Lung (tissue), 12 donors: ENCODE results near the gene KRTAP9-1. TPM values are rescaled to one million over a fixed set of nuclear protein-coding genes. Genes with fewer than 3 reads are reported as not detected.

ENCODE experiments used
- ATAC-seq: fragments of 200-7000 bp; cut with Tn5 transposase; one replicate; pipeline ENCODE4 v1.9.1; 2020; ENCODE audit warnings: moderate number of reproducible peaks; ENCODE audit not compliant: insufficient read depth, low FRiP score
- DNase-seq, 3 donors: peaks; one replicate each; pipeline ENCODE4 v3.0.0-alpha.2; 2013 to 2017
- H3K27ac ChIP-seq, 2 donors: one replicate each; pipeline ENCODE4 v1.5.1; 2013; ENCODE audit warnings: mild to moderate bottlenecking in 2 of 2, moderate library complexity in 2 of 2, control low read depth in 1 of 2, inconsistent platforms in 1 of 2, low read depth in 1 of 2, low read length in 1 of 2
- H3K27me3 ChIP-seq, 3 donors: one replicate each; pipeline ENCODE4 v1.5.1; 2013; ENCODE audit warnings: low read length in 2 of 3; ENCODE audit not compliant: control insufficient read depth in 3 of 3, insufficient read depth in 3 of 3
- H3K36me3 ChIP-seq, 4 donors: one replicate each; pipeline ENCODE4 v1.5.1; 2013; ENCODE audit warnings: low read length in 4 of 4, mild to moderate bottlenecking in 1 of 4, moderate library complexity in 1 of 4; ENCODE audit not compliant: control insufficient read depth in 4 of 4, insufficient read depth in 4 of 4
- H3K4me1 ChIP-seq, 5 donors: one replicate each; pipeline ENCODE4 v1.5.1; 2013; ENCODE audit warnings: low read length in 5 of 5, mild to moderate bottlenecking in 2 of 5, moderate library complexity in 1 of 5; ENCODE audit not compliant: control insufficient read depth in 5 of 5, insufficient read depth in 5 of 5
- H3K4me3 ChIP-seq: one replicate; pipeline ENCODE4 v1.5.1; 2013; ENCODE audit warnings: mild to moderate bottlenecking, control low read depth, moderate library complexity
- H3K9ac ChIP-seq, 2 donors: one replicate each; pipeline ENCODE4 v1.5.1; 2013; ENCODE audit warnings: low read length in 2 of 2, control low read depth in 1 of 2; ENCODE audit not compliant: insufficient read depth in 1 of 2
- H3K9me3 ChIP-seq, 4 donors: one replicate each; pipeline ENCODE4 v1.5.1; 2013; ENCODE audit warnings: low read length in 3 of 4, mild to moderate bottlenecking in 1 of 4, moderate library complexity in 1 of 4; ENCODE audit not compliant: control insufficient read depth in 4 of 4, insufficient read depth in 3 of 4
- WGBS, 2 donors: extraction: QIAGEN DNeasy Blood & Tissue Kit; methylation state at CpG; one replicate each; pipeline ENCODE4 v1.1.7; 2013; 5-methylcytosine and 5-hydroxymethylcytosine counted together
- polyA plus RNA-seq, 2 donors: library from polyadenylated mRNA; stranded (reverse); fragments of 200-250 nt; gene quantifications; one replicate each; pipeline ENCODE4 v1.2.1, GENCODE V29; 2013
- total RNA-seq, 2 donors: library from RNA; depleted of rRNA in 1 of 2; stranded (reverse); fragments of >200 nt in 1 of 2; gene quantifications; one replicate each; pipeline ENCODE4 v1.2.1, GENCODE V29; 2014 to 2021
- TF ChIP-seq, protein P1 (sequence below): IDR thresholded peaks from 2 replicates; pipeline ENCODE4 v1.5.1; 2012; ENCODE audit warnings: mild to moderate bottlenecking; ENCODE audit errors: control extremely low read depth, extremely low read depth
- donor health status: control.
- donor health status: control.
- donor health status: Bipolar disorder and iron deficiency.
- donor health status: healthy.
- donor health status: DM: yes; HTN: yes; CAD: no.

Gene KRTAP9-1
- total and polyA plus RNA-seq, 4 donors, result not detected

DNA sequence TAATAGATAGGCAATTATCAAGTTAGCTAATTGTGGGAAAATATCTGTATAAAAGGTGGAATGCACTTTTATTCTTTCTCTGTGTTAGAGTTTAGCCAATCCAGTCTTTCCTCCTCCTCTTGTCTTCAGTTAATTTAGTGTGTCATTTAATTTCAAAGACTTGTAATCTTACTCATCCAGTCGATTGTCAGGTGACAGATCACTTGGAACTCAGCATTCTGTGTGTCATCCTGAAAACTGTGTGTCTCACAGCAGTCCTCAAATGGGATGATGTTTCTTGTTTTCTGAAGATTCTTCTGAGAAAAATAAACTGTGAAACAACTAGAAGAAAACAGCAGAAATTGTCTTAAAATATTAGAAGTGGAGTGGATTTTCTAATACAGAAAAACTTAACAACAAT lies 4.7 kb upstream of the KRTAP9-1 start:
- DNase-seq (no peak), ATAC-seq (no peak)
- H3K9ac ChIP-seq, result no peak overlapping the region
- H3K27ac ChIP-seq, result no peak overlapping the region
- no peaks in the 10 kb centered on the region for H3K4me1 ChIP-seq
- peaks cover 0 to 7% (median 0%) of the 10 kb centered on the region in 4 donors for H3K9me3 ChIP-seq
- no peaks in the 10 kb centered on the region for H3K27me3 ChIP-seq
- 55 to 76% methylated on average over 1 of the region's 1 CpG for WGBS, 2 donors
- no peak overlapping the region for H3K4me3 ChIP-seq
- H3K36me3 ChIP-seq, result no peaks in the 10 kb centered on the region
- TF ChIP-seq, protein P1, sequence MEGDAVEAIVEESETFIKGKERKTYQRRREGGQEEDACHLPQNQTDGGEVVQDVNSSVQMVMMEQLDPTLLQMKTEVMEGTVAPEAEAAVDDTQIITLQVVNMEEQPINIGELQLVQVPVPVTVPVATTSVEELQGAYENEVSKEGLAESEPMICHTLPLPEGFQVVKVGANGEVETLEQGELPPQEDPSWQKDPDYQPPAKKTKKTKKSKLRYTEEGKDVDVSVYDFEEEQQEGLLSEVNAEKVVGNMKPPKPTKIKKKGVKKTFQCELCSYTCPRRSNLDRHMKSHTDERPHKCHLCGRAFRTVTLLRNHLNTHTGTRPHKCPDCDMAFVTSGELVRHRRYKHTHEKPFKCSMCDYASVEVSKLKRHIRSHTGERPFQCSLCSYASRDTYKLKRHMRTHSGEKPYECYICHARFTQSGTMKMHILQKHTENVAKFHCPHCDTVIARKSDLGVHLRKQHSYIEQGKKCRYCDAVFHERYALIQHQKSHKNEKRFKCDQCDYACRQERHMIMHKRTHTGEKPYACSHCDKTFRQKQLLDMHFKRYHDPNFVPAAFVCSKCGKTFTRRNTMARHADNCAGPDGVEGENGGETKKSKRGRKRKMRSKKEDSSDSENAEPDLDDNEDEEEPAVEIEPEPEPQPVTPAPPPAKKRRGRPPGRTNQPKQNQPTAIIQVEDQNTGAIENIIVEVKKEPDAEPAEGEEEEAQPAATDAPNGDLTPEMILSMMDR, result no peak

DNA sequence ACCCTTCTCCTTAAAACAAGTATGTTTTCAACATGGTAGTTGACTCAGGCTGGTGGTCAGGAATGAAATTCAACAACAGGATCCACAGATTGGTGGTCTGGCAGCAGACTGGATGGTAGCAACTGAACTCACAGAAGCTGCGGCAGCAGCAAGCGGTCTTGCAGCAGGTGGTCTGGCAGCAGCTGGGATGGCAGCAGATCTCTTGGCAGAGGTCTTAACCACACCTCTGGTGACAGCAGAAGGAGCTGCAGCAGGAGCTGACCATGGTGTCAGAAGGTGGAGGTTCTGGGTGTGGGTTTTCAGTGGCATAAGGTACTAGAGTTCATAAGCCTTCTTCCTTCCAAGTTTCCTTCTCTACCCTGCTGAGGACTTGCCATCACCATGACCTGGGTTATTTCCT lies 2.8 kb upstream of the KRTAP9-1 start:
- Histone ChIP-seq H3K27me3 (no peaks in the 10 kb centered on the region), H3K4me3 (no peak overlapping the region), H3K9me3 (peaks cover 0 to 11% (median 0%) of the 10 kb centered on the region in 4 donors), H3K27ac (no peak overlapping the region), H3K9ac (no peak overlapping the region), H3K36me3 (no peaks in the 10 kb centered on the region), H3K4me1 (no peaks in the 10 kb centered on the region)
- TF ChIP-seq, protein P1, result no peak
- no peak for DNase-seq
- 85 to 98% methylated on average over 2 of the region's 2 CpGs for WGBS, 2 donors
- ATAC-seq, result no peak

DNA sequence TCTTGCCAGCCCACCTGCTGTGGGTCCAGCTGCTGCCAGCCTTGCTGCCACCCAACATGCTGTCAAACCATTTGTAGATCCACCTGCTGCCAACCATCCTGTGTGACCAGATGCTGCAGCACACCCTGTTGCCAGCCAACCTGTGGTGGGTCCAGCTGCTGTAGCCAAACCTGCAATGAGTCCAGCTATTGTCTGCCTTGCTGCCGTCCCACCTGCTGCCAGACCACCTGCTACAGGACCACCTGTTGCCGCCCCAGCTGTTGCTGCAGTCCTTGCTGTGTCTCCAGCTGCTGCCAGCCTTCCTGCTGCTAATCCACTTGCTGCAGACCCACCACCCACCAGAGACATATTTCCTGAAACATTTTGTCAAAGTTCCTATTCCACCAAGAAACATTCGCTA lies 641 bp downstream of the KRTAP9-1 start:
- Histone ChIP-seq H3K27ac (no peak overlapping the region), H3K27me3 (no peaks in the 10 kb centered on the region), H3K9ac (no peak overlapping the region), H3K4me1 (no peaks in the 10 kb centered on the region), H3K9me3 (peaks cover 0 to 8% (median 0%) of the 10 kb centered on the region in 4 donors), H3K4me3 (no peak overlapping the region), H3K36me3 (no peaks in the 10 kb centered on the region)
- ATAC-seq (no peak), DNase-seq (no peak)
- 84 to 93% methylated on average over 3 of the region's 3 CpGs for WGBS, 2 donors
- TF ChIP-seq, protein P1, result no peak

DNA sequence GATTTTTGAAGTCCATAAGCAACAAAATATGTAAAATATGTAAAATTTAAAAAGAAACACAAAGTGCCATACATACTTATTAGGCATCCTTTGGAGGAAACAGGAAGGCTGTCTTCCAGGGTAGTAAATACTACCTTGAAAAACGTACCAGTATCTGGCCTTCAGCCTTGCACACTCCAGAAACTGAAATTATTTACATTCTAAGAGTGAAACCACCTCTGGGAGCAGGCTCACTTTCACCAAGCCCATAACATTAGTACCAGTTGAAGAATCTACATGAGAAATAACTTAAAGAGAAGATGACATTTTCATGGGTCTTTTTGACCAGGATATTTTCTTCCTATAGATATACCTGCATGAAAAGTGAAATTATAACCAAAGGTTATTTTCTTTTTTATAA lies 6.4 kb downstream of the KRTAP9-1 start:
- peaks cover 0 to 2% (median 1%) of the 10 kb centered on the region in 4 donors for H3K9me3 ChIP-seq
- no peak for ATAC-seq
- H3K36me3 ChIP-seq, result no peaks in the 10 kb centered on the region
- no peaks in the 10 kb centered on the region for H3K4me1 ChIP-seq
- H3K27ac ChIP-seq, result no peak overlapping the region
- 25 to 45% methylated on average over 1 of the region's 1 CpG for WGBS, 2 donors
- no peak overlapping the region for H3K9ac ChIP-seq
- DNase-seq, result no peak
- TF ChIP-seq, protein P1, result no peak
- H3K27me3 ChIP-seq, result no peaks in the 10 kb centered on the region
- no peak overlapping the region for H3K4me3 ChIP-seq
